GM12892 (cell line): Measurements from ENCODE around the gene MROH9.

Experiments used
- POLR2A ChIP-seq: IDR thresholded peaks from 2 replicates; pipeline ENCODE4 v1.6.1; 2011; ENCODE audit warnings: low read depth, low read length, control low read depth
- POLR2AphosphoS5 ChIP-seq: IDR thresholded peaks from 2 replicates; pipeline ENCODE4 v1.6.1; 2011; ENCODE audit warnings: low read depth, low read length, control low read depth

GRCh38 chr1:170939476-170939875 lies 4.1 kb downstream of the MROH9 start:
- TF ChIP-seq POLR2AphosphoS5 (no peak), POLR2A (no peak)
